SKM-1 treated with dmso at 0.1 percent for 144 hours (cell line): ENCODE measurements around the gene IL20RB.
"Not testable (repeated sequence)": the region's sequence is repeated elsewhere in the genome, so short reads cannot be mapped to it uniquely, and the experiment has no call there.

Experiments
- DNase-seq: peaks from one replicate; lab custom pipeline; 2025; ENCODE audit not compliant: unreplicated experiment; lab: John Stamatoyannopoulos, UW

Gene IL20RB

DNA sequence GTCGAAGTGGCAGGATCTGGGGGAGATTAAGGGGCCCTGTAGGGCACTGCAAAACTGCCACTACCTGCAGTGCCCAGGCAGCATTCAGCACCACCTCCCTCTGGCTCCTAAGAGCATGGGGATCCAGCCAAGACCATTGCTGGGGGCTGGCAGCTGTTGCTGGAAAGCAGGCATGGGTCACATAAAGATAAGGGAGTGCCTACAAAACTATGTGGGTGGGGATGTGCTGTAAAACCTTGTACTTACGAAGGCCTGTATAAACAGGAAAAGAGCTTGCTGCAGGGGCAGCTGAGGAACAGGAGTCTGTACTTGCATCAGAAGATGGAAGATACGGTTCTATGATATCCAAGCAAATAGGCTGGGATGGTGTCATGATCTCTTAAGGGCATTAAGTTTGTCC is 27.1 kb downstream of the IL20RB start:
- no peak for DNase-seq

DNA sequence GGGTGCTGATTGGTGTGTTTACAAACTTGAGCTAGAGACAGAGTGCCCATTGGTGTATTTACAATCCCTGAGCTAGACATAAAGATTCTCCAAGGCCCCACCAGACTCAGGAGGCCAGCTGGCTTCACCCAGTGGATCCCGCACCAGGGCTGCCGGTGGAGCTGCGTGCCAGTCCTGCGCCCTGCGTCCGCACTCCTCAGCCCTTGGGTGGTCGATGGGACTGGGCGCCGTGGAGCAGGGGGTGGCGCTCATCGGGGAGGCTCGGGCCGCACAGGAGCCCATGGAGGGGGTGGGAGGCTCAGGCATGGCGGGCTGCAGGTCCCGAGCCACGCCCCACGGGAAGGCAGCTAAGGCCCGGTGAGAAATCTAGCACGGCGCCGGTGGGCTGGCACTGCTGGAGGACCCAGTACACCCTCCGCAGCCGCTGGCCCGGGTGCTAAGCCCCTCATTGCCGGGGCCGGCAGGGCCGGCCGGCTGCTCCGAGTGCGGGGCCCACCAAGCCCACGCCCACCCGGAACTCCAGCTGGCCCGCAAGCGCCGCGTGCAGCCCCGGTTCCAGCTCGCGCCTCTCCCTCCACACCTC is 29.7 kb downstream of the IL20RB start:
- not testable (repeated sequence) for DNase-seq

DNA sequence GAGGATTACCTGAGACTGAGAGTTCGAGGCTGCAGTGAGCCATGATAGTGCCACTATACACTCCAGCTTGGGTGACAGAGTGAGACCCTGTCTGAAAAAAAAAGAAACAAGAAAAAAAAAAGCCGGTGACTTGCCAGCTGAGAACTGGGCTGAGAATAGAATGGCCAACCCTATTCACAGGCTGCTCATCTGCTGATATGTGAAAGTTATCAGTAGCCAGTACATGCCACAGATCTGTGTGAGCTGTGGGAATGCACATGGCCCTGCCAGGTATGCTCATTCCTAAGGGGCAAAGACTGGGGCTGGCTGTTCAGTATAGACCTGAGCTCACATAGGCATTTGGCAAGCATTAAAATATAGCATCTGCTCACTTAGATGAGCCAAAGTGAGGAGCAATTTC is 30.9 kb downstream of the IL20RB start:
- no peak for DNase-seq

DNA sequence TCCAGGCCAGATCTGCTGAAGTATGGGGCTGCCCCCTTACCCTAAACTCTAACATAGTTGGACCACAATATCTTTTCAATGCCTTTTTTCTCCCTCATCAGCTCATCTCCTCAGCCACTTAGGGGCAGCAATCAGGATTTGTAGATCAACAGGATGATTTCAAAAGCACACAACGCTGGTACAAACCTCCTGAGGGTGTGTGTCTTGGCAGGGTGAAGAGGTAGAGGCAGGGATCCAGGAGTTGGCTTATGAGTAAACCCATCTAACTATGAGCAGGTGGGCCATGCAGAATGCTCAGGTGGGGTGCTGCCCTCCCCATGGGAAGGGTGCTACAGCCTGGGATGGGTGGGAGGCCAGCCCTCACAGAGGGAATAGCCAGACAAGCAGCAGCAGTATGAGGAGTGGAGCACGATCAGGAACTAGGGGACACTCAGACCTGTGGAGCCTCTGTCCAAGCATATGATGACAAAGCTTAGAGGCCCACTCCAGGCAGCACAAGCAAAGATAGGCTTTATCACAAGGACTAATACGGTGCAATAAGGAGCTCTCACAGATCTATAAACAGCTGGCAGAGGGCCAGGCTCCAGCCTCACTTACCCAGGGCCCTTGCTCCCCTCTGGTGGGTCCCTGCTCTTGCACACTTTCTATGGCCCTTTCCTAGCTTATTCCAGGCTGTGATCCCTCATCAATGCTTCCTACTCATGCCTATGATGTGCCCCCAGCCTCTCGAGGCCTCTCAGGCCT is 32.2 kb downstream of the IL20RB start:
- DNase-seq = no peak

DNA sequence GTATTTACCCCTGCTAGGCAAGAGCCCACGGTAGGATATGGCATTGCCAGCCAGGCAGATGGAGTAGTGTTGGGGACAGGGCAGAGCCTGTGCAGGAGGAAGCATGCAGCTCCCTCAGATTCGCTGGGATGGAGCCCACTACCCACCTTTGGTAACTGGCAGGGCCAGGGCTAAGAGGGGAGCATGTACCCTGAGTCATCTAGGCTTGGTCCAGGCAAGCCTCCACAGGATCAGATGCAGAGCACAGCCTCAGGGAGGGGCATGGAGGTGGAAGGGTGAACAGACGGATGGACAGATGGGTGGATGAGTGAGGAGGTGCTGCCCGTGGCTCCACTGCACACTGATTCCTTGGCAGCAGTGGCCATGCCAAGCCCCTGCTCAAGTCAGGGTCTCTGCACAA is 33.0 kb downstream of the IL20RB start:
- no peak for DNase-seq

DNA sequence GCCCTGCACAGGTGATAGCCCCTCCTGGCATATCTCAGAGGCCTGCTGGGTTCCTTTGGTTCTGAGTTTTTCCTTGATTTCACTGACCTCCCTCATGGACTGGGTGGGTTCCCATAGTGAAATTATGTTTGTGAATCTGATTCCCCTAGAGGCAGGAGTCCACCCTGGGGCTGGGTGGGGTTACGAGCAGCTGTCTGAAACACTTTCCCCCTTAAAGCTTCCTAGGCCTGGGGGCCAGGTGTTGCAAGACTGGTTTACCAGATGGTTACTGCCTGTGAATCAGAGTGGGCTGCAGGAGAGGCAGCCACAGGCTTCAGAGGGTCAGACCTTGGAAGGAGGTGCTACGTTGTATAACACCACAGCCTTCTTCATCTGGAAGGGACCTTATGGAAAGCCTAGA is 34.3 kb downstream of the IL20RB start:
- DNase-seq = no peak

DNA sequence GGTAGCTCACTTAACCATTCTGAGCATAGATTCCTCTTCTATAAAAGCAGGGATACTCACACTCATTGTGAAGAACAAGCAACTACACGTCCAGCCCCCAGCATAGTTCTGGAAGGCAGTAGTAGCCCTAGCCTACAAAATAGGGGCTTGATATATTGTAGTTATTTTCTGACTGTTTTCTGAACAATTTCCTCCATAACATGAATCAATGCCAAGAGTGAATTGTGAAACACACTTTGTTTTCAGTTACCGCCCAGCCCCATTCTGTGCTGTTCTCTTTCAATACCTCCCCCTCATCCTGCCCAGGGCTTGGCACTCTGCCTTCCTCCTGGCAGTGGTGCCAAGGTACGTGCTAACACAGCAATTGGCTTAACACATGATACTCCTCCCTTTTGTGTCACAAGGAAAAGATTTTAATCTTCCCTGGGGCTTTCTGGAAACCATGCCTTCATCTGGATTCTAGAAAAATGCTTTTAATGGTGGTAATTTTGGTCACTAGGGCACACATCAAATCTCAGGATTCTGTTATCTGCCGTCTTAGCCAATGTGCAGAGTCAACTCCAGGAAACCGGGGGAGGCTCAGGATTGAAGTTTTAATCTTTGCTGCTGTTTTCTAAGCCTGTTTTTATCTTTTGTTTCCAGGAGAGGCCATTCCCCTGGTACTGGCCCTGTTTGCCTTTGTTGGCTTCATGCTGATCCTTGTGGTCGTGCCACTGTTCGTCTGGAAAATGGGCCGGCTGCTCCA is 37.2 kb downstream of the IL20RB start:
- DNase-seq = no peak

DNA sequence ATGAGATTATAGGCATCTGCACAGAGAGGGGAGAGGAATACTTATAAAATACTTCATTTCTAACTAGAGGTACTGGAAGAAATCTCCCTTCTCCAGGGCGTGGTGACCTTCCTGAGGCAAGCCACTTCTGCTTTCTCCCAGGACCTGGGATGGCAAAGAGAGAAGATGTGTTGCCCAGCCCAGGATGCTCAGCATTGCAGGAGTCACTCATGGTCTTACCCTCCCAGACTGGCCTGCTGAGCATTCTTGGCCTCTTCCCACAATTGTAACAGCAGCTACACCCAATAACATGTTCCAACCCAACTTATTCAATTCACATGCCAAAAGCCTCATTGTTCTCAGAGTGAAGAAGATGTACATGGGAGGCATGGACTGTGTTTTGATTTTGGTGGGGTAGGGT is 37.9 kb downstream of the IL20RB start:
- no peak for DNase-seq

DNA sequence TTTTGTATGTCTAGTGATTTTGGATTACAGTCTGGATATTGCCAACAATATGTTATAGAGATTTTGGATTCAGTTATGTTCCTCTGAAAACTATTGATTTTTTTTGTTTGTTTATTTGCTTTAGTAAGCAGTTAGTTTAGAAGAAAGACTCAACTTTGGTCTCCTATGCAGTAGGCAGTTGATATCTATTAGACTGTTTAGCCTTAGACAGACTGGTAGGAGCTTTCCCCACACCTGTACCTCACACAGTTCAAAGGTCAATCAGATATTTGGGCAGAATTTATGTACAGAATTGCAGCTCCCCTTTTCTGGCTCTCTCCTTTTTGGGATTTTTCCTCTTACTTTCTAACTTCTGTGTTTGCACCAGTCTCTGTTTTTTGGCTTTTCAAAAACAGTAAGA is 42.3 kb downstream of the IL20RB start:
- DNase-seq = no peak

DNA sequence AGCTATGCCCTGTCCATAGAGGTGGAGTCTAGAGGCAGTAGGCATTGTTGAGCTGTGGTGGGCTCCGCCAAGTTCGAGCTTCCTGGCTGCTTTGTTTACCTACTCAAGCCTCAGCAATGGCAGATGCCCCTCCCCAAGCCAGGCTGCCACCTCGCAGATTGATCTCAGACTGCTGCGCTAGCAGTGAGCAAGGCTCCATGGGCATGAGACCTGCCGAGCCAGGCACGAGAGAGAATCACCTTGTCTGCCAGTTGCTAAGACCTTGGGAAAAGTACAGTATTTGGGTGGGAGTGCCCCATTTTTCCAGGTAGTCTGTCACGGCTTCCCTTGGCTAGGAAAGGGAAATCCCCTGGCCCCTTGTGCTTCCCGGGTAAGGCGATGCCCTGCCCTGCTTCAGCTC is 49.6 kb downstream of the IL20RB start:
- not testable (repeated sequence) for DNase-seq

DNA sequence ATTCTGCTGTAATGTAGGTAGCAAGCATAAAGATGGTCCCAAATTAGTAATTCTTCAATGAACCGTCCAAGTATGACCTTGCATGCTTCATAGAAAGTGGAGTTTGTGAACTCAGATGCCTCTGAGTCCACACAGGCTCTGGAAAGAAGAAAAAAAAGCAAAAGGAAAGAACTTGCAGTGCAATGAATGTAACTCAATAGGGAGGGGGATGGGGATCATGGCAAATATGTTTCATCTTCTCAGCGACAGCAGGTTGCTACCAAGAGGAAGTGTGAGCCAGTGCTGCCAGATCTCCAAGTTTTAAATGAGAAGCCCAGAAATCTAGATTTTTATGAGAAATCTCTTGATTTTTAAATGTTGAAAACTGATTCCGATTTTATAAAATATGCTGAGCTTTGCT is 50.3 kb downstream of the IL20RB start:
- no peak for DNase-seq

DNA sequence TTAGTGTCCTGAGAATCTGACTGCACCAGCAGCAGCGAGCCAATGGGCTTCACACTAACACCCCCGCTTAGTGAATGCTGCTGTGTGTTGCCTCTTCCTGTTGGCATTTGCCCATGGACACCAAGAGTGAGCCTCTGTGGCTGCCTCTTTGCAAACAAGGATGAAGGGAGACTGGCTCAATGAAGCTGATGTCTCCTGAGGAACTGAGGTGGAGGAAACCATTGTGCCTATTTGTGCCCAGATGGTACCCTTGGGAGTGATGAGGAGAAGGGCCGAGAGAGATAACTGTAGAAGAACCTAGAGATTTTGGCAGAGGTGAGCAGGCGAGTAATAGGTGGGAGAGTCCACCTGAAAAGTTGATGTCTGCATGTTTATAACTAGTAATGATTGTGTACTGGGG is 51.2 kb downstream of the IL20RB start:
- no peak for DNase-seq

DNA sequence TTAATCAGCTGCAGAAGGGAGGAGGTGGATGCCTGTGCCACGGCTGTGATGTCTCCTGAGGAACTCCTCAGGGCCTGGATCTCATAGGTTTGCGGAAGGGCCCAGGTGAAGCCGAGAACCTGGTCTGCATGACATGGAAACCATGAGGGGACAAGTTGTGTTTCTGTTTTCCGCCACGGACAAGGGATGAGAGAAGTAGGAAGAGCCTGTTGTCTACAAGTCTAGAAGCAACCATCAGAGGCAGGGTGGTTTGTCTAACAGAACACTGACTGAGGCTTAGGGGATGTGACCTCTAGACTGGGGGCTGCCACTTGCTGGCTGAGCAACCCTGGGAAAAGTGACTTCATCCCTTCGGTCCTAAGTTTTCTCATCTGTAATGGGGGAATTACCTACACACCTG is 52.4 kb downstream of the IL20RB start:
- DNase-seq = no peak

DNA sequence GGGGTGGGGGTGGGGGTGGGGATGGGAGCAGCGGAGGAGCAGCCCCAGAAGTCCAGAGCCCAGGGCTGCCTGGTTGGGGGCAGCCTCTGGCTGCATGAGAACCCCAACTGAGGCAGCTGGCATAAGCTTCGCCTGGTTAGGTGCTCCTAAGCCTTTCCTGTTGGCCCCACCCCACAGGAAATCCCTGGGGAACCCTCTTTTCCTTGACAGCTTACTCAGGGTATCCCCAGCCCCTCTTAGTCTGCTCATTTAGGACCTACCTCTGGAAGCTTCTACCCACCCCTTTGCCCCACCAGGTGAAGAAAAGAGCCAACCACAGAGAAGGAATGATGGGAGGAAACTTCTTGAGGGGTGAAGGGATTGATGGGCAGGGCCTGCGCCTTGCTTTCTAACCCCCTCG is 53.4 kb downstream of the IL20RB start:
- DNase-seq = no peak

DNA sequence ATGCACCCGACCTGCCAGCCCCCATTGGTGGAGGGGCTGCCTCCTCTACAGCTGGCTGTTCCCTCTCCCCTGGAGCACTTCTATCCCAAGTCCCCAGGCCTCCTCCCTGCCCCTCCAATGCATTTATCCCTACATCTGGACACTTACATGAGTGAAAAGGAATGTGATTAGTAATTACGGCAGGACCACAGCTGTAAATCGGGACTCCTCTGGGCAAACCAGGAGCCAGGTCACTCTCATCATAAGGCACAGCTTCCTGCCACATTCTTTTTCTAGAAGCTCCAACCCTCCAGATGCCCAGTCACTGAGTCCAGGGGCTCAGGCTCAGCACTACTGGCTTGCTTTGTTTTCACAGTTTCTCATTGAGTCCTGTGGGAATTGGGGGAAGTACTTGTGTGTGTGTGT is 54.3 kb downstream of the IL20RB start:
- no peak for DNase-seq

DNA sequence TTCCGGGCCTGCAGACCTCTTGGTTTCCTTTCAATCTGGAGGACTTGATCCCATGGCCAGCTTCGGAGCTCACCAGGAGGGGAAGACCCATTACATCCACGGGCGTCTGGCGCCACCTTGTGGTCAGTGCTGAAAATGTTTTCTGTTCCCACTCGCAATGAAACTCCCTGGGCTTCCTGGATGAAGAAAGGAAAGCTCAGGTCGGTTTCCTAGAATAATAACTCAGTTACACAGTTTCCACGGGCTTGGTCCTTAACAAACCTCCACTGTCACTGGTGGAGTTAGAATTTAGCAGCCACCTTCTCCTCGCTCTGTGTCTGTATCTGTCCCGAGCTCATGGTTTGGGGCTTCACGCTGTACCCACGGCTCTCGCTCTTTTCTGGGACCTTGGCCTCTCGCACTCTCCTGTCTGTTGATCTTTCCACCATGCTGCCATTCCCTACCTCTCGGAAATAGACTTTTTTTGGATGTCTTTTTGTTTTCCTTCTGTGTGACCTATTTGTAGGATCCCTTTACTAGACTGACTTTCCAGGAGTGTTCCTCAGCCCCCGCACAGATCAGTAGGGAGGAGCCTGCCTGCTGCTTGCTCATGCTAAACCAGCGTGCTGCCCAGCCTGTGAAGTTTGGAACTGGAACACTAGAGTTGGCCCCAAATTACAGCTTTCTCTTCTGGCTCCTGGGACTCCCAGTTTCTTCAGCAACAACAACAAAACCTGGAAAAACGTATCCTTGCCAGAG is 56.3 kb downstream of the IL20RB start:
- DNase-seq = peak; percentile 78

DNA sequence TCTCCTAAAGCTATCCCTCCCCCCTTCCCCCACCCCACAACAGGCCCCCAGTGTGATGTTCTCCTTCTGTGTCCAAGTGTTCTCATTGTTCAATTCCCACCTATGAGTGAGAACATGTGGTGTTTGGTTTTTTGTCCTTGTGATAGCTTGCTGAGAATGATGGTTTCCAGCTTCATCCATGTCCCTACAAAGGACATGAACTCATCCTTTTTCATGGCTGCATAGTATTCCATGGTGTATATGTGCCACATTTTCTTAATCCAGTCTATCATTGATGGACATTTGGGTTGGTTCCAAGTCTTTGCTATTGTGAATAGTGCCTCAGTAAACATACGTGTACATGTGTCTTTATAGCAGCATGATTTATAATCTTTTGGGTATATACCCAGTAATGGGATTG is 59.5 kb downstream of the IL20RB start:
- not testable (repeated sequence) for DNase-seq

DNA sequence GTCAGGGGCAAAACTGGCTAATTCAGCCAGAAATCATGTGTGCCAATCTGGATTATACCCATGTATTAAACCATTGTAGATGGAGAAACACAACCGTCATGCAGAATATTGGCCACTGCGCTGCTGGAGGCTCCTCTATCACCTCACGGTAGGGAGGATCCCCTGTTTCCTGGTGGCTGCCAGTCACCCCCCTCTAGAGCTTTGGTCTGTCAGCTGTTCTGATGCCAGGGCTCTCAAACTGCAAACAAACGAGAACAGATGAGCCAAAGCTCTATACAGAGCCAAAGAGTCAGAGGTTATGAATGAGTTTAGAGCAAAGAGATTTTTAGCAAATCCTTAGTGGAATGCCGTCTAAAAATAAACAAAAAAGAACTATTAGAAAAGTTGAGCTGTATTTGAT is 62.5 kb downstream of the IL20RB start:
- DNase-seq = no peak

DNA sequence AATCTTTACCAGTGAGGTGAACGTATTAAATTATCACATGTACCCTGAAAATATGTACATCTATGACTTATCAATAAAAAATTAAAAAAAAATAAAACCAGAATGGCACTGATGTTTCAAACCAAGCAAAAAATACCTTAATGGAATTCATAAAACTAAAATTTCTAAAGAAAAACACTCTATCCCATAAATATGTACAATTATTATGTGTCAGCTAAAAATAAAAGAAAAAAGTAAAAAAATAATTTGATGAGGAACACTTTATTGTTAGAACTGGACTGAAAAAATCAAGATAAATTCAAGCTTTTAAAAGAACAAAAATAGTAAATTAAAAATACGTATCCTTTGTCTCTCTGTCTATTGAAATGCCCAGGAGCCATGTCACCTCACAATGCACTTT is 63.1 kb downstream of the IL20RB start:
- no peak for DNase-seq

DNA sequence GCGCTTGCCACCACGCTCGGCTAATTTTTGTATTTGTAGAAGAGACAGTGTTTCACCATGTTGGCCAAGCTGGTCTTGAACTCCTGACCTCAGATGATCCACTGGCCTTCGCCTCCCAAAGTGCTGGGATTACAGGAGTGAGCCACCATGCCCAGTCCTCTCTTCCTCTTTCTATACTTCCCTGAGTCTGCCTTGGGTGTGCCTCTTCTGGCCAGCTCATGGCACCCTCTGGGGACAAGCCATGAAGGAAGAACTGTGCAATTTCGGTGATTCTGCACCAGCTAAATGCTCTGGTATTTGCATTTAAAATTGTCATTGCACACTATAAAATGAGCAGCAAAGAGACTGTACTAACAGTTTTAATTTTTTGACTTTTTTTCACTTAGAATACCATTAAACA is 66.6 kb downstream of the IL20RB start:
- no peak for DNase-seq

DNA sequence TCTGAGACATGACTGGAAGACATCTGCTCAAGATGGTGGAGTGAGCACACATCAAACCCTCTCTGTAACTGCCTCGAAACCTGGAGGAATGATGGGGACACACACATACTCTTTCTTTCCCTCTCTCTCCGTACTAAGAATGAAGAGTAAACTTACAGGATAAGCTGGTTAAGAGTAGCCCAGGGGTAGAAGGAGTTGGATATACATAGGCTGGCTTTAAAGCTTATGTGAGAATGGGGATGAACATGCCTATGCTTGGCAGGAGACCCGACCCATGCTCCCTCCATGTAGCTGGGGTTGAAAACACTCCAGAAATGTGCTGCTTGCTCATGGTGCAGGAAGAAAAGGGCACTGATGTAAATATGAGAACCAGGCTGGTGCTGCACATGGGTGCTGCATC is 68.9 kb downstream of the IL20RB start:
- DNase-seq = no peak
